SU-DHL-6 (cell line): ENCODE data around the gene STK32C.

Source experiments
- EZH2phosphoT487 ChIP-seq: fragments of 200-600 bp; sonication (generic), shearing (Covaris generic); conservative IDR thresholded peaks from 2 replicates; pipeline ENCODE4 v1.6.1; 2018; ENCODE audit warnings: mild to moderate bottlenecking, antibody characterized with exemption, low read length, moderate library complexity, mixed read lengths
- TF ChIP-seq, protein P1 (sequence below): fragments of 200-600 bp; sonication (generic); IDR thresholded peaks from one replicate; pipeline ENCODE4 v1.5.1; 2017; ENCODE audit warnings: antibody characterized with exemption, mild to moderate bottlenecking, low read length, moderate library complexity; ENCODE audit not compliant: insufficient read depth, poor library complexity, severe bottlenecking

GRCh38 chr10:132204781-132205473 lies 102.8 kb downstream of the STK32C start:
- TF ChIP-seq, protein P1, sequence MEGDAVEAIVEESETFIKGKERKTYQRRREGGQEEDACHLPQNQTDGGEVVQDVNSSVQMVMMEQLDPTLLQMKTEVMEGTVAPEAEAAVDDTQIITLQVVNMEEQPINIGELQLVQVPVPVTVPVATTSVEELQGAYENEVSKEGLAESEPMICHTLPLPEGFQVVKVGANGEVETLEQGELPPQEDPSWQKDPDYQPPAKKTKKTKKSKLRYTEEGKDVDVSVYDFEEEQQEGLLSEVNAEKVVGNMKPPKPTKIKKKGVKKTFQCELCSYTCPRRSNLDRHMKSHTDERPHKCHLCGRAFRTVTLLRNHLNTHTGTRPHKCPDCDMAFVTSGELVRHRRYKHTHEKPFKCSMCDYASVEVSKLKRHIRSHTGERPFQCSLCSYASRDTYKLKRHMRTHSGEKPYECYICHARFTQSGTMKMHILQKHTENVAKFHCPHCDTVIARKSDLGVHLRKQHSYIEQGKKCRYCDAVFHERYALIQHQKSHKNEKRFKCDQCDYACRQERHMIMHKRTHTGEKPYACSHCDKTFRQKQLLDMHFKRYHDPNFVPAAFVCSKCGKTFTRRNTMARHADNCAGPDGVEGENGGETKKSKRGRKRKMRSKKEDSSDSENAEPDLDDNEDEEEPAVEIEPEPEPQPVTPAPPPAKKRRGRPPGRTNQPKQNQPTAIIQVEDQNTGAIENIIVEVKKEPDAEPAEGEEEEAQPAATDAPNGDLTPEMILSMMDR = no peak
- no peak for TF ChIP-seq EZH2phosphoT487
